H9 (cell line): ENCODE measurements around the gene GRIK1. TPM values are rescaled to one million over a fixed set of nuclear protein-coding genes. Genes with fewer than 3 reads are reported as not detected.

Experiments
- DNase-seq: peaks from one replicate; pipeline ENCODE4 v3.0.0-alpha.2; 2017
- H2AFZ ChIP-seq: one replicate; pipeline ENCODE4 v1.6.1; 2013; ENCODE audit warnings: mild to moderate bottlenecking, low read length, control low read depth, moderate library complexity
- H2AK5ac ChIP-seq: 2 replicates; pipeline ENCODE4 v1.6.1; 2013; ENCODE audit warnings: low read length, control low read depth, mixed read lengths; ENCODE audit not compliant: insufficient read length
- H2BK120ac ChIP-seq: one replicate; pipeline ENCODE4 v1.6.1; 2013; ENCODE audit warnings: low read depth, mild to moderate bottlenecking, low read length, control low read depth, inconsistent platforms; ENCODE audit not compliant: poor library complexity, severe bottlenecking
- H2BK12ac ChIP-seq: 2 replicates; pipeline ENCODE4 v1.6.1; 2013; ENCODE audit warnings: low read length, control low read depth, mixed read lengths, low read depth; ENCODE audit not compliant: insufficient read length
- H2BK15ac ChIP-seq: 2 replicates; pipeline ENCODE4 v1.6.1; 2013; ENCODE audit warnings: low read depth, low read length, control low read depth
- H2BK20ac ChIP-seq: one replicate; pipeline ENCODE4 v1.6.1; 2013; ENCODE audit warnings: low read depth, mild to moderate bottlenecking, low read length, control low read depth, inconsistent platforms; ENCODE audit not compliant: poor library complexity, severe bottlenecking
- H2BK5ac ChIP-seq: 2 replicates; pipeline ENCODE4 v1.6.1; 2013; ENCODE audit warnings: low read length, control low read depth, mixed read lengths; ENCODE audit not compliant: insufficient read length
- H3K14ac ChIP-seq: 2 replicates; pipeline ENCODE4 v1.6.1; 2013; ENCODE audit warnings: low read length, control low read depth; ENCODE audit not compliant: insufficient read depth
- H3K18ac ChIP-seq: 2 replicates; pipeline ENCODE4 v1.6.1; 2013; ENCODE audit warnings: low read depth, mild to moderate bottlenecking, mixed read lengths, low read length, control low read depth; ENCODE audit not compliant: insufficient read length
- H3K23ac ChIP-seq: 2 replicates; pipeline ENCODE4 v1.6.1; 2013; ENCODE audit warnings: low read length, control low read depth, mixed read lengths, low read depth; ENCODE audit not compliant: insufficient read length
- H3K23me2 ChIP-seq: 2 replicates; pipeline ENCODE4 v1.6.1; 2013; ENCODE audit warnings: low read depth, mild to moderate bottlenecking, mixed read lengths, low read length, control low read depth; ENCODE audit not compliant: insufficient read length, poor library complexity, severe bottlenecking
- H3K27ac ChIP-seq: 2 replicates; pipeline ENCODE4 v1.5.1; 2013; ENCODE audit warnings: low read length, control low read depth, mixed read lengths, low read depth; ENCODE audit not compliant: insufficient read length
- H3K27me3 ChIP-seq: 2 replicates; pipeline ENCODE4 v1.6.1; 2013; ENCODE audit warnings: low read length, control low read depth, inconsistent platforms; ENCODE audit not compliant: insufficient read depth
- H3K4ac ChIP-seq: 2 replicates; pipeline ENCODE4 v1.6.1; 2013; ENCODE audit warnings: low read depth, mild to moderate bottlenecking, control low read depth, inconsistent platforms, low read length, moderate library complexity
- H3K4me1 ChIP-seq: 2 replicates; pipeline ENCODE4 v1.6.1; 2013; ENCODE audit warnings: low read length, control low read depth, inconsistent platforms; ENCODE audit not compliant: insufficient read depth
- H3K4me2 ChIP-seq: 2 replicates; pipeline ENCODE4 v1.6.1; 2013; ENCODE audit warnings: low read length, control low read depth, mixed read lengths; ENCODE audit not compliant: insufficient read length, insufficient read depth
- H3K56ac ChIP-seq: 2 replicates; pipeline ENCODE4 v1.6.1; 2013; ENCODE audit warnings: low read depth, mild to moderate bottlenecking, mixed read lengths, low read length, control low read depth; ENCODE audit not compliant: insufficient read length
- H3K79me1 ChIP-seq: 2 replicates; pipeline ENCODE4 v1.6.1; 2013; ENCODE audit warnings: low read depth, mild to moderate bottlenecking, moderate library complexity, low read length, control low read depth, inconsistent platforms; ENCODE audit not compliant: insufficient read depth, poor library complexity, severe bottlenecking
- H3K79me2 ChIP-seq: 2 replicates; pipeline ENCODE4 v1.6.1; 2013; ENCODE audit warnings: low read length, control low read depth, inconsistent platforms; ENCODE audit not compliant: insufficient read depth
- H3K9ac ChIP-seq: 2 replicates; pipeline ENCODE4 v1.6.1; 2013; ENCODE audit warnings: low read length, control low read depth, mixed read lengths; ENCODE audit not compliant: insufficient read length; ENCODE audit errors: extremely low read depth
- H3K9me3 ChIP-seq: one replicate; pipeline ENCODE4 v1.6.1; 2013; ENCODE audit warnings: low read depth, low read length, inconsistent platforms; ENCODE audit not compliant: control insufficient read depth
- H3T11ph ChIP-seq: one replicate; pipeline ENCODE4 v1.6.1; 2013; ENCODE audit warnings: mild to moderate bottlenecking, low read length, control low read depth, inconsistent platforms
- H4K20me1 ChIP-seq: one replicate; pipeline ENCODE4 v1.6.1; 2013; ENCODE audit not compliant: control insufficient read depth, insufficient read length, insufficient read depth
- H4K5ac ChIP-seq: 2 replicates; pipeline ENCODE4 v1.6.1; 2013; ENCODE audit warnings: low read depth, mild to moderate bottlenecking, mixed read lengths, low read length, control low read depth; ENCODE audit not compliant: insufficient read length
- H4K8ac ChIP-seq: replicated peaks from 2 replicates; pipeline ENCODE4 v1.6.1; 2013; ENCODE audit warnings: low read length, control low read depth, mixed read lengths, low read depth; ENCODE audit not compliant: insufficient read length
- H4K91ac ChIP-seq: 2 replicates; pipeline ENCODE4 v1.6.1; 2013; ENCODE audit warnings: low read depth, mild to moderate bottlenecking, moderate library complexity, mixed read lengths, low read length, control low read depth; ENCODE audit not compliant: insufficient read length
- H3K27ac Mint-ChIP-seq, 3 experiments: 2 replicates in 2 of 3; 3 replicates in 1 of 3; pipeline ENCODE4 v1.8.0; 2020 to 2021; ENCODE audit warnings: mixed read lengths in 3 of 3, mild to moderate bottlenecking in 1 of 3, moderate library complexity in 1 of 3
- H3K27me3 Mint-ChIP-seq: 2 replicates; pipeline ENCODE4 v1.8.0; 2021; ENCODE audit warnings: low read depth, mild to moderate bottlenecking, moderate library complexity, mixed read lengths
- H3K36me3 Mint-ChIP-seq, 3 experiments: 2 replicates in 2 of 3; 3 replicates in 1 of 3; pipeline ENCODE4 v1.8.0; 2020 to 2021; ENCODE audit warnings: low read depth in 3 of 3, mixed read lengths in 3 of 3; ENCODE audit not compliant: insufficient read depth in 1 of 3
- H3K4me1 Mint-ChIP-seq, 2 experiments: 2 replicates each; pipeline ENCODE4 v1.8.0; 2020; ENCODE audit warnings: mixed read lengths in 2 of 2
- H3K4me3 Mint-ChIP-seq, 2 experiments: 2 replicates in 1 of 2; 3 replicates in 1 of 2; pipeline ENCODE4 v1.8.0; 2020 to 2021; ENCODE audit warnings: mild to moderate bottlenecking in 2 of 2, mixed read lengths in 2 of 2, moderate library complexity in 1 of 2
- H3K9me3 Mint-ChIP-seq, 2 experiments: 2 replicates in 1 of 2; 3 replicates in 1 of 2; pipeline ENCODE4 v1.8.0; 2020; ENCODE audit warnings: mild to moderate bottlenecking in 2 of 2, mixed read lengths in 2 of 2, moderate library complexity in 1 of 2
- CTCF ChIP-seq: fragments of 200-600 bp; sonication (generic); conservative IDR thresholded peaks from 3 replicates; pipeline ENCODE4 v1.8.0; 2021; ENCODE audit warnings: antibody characterized with exemption, mild to moderate bottlenecking
- WGBS: extraction: QIAGEN DNeasy Blood & Tissue Kit; methylation state at CpG from one replicate; pipeline ENCODE4 v1.1.7; 2013; ENCODE audit warnings: missing lambda C conversion rate, low lambda C conversion rate, mixed read lengths; ENCODE audit not compliant: insufficient read length; ENCODE audit errors: extremely low coverage; 5-methylcytosine and 5-hydroxymethylcytosine counted together
- total RNA-seq: library from RNA; stranded (reverse); gene quantifications from 2 replicates; pipeline ENCODE4 v1.2.1, GENCODE V29; 2021

The GRIK1 gene
- total RNA-seq, 1 experiment from 2014 or later: not detected

GRCh38 chr21:29975776-29976175 is 36.0 kb upstream of the GRIK1 start:
- Histone ChIP-seq H4K20me1 (no peaks in the 10 kb centered on the region), H3K4me2 (no peak overlapping the region), H2AFZ (no peak overlapping the region), H4K91ac (no peak overlapping the region), H2BK20ac (no peak overlapping the region), H2BK12ac (no peak overlapping the region), H2BK120ac (no peak overlapping the region), H3K79me2 (no peaks in the 10 kb centered on the region), H3K9me3 (no peaks in the 10 kb centered on the region), H3T11ph (no peak overlapping the region), H3K23ac (no peak overlapping the region), H4K8ac (no peak overlapping the region), H2AK5ac (no peak overlapping the region), H2BK15ac (no peak overlapping the region), H3K56ac (no peak overlapping the region), H3K27me3 (no peaks in the 10 kb centered on the region; the same call in 1 of the 2 replicates), H3K79me1 (no peaks in the 10 kb centered on the region), H3K27ac (no peak overlapping the region), H3K4ac (no peak overlapping the region), H3K9ac (no peak overlapping the region), H3K4me1 (no peaks in the 10 kb centered on the region), H3K14ac (no peak overlapping the region), H2BK5ac (no peak overlapping the region), H3K23me2 (no peaks in the 10 kb centered on the region), H4K5ac (no peak overlapping the region), H3K18ac (no peak overlapping the region)
- Mint-ChIP-seq H3K27me3 (no peaks in the 10 kb centered on the region), H3K27ac (no peak overlapping the region), H3K9me3 (no peaks in the 10 kb centered on the region), H3K36me3 (no peaks in the 10 kb centered on the region), H3K4me1 (no peaks in the 10 kb centered on the region), H3K4me3 (no peak overlapping the region)
- WGBS: no CpG with 5 or more reads among the region's 3 CpGs
- no peak for DNase-seq
- no peak for TF ChIP-seq CTCF
